GM21526 (cell line): ENCODE data around the gene NEDD8.

ENCODE experiments used
- ATAC-seq: cut with Tn5 transposase; IDR thresholded peaks from one replicate; pipeline ENCODE4 v1.9.1; 2021; ENCODE audit warnings: moderate library complexity; ENCODE audit not compliant: unreplicated experiment, low FRiP score

NEDD8 gene

DNA sequence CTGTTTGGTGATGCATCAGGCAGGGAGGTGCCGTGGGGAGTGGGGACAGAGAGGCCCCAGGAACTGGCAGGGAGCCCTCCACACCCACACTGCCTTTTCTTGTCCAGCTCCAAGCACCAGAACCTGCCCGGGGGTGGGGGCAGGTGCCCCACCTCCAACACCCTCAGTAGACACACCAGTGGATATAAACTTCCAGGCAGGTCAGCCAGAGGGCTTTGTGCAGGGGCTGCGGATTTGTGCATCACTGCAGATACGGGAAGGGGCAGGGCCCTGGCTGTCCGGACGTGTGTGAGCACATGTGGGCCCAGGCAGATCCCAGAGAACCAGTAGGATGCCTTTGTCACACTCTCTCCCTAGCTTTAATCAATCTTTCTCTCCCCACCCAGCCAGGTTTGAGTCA is 32.1 kb upstream of the NEDD8 start:
- no peak for ATAC-seq

GRCh38 chr14:24263848-24264247 is 31.7 kb upstream of the NEDD8 start:
- no peak for ATAC-seq

GRCh38 chr14:24262821-24263733 is 30.9 kb upstream of the NEDD8 start, which contains the start of gene TGM1:
TSS of gene TGM1 (minus strand) at chr14:24263177. CDS start at chr14:24262352, 825 bp downstream.
- no peak for ATAC-seq

DNA sequence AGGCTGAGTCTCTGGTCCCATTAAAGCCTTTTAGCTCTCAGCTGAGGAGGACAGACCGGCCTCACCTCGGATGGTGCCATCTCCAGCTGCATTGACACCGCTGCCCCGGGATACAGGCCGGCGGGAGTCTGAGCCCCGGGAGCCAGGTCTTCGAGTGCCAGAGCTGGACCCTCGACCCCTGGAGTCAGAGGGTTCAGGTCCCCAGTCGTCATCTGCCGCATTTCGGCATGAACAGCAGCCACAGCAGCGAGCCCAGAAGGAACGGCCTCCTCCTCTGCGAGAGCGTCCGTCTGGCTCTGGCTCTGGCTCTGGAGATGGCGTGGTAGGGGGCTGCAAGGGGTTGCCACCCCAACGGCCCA is 29.8 kb upstream of the NEDD8 start:
- ATAC-seq: no peak

- no peak for ATAC-seq
Measured at GRCh38 chr14:24261256-24261968, 29.2 kb upstream of the NEDD8 start.

- no peak for ATAC-seq
Measured at GRCh38 chr14:24260780-24261157, 28.6 kb upstream of the NEDD8 start.

DNA sequence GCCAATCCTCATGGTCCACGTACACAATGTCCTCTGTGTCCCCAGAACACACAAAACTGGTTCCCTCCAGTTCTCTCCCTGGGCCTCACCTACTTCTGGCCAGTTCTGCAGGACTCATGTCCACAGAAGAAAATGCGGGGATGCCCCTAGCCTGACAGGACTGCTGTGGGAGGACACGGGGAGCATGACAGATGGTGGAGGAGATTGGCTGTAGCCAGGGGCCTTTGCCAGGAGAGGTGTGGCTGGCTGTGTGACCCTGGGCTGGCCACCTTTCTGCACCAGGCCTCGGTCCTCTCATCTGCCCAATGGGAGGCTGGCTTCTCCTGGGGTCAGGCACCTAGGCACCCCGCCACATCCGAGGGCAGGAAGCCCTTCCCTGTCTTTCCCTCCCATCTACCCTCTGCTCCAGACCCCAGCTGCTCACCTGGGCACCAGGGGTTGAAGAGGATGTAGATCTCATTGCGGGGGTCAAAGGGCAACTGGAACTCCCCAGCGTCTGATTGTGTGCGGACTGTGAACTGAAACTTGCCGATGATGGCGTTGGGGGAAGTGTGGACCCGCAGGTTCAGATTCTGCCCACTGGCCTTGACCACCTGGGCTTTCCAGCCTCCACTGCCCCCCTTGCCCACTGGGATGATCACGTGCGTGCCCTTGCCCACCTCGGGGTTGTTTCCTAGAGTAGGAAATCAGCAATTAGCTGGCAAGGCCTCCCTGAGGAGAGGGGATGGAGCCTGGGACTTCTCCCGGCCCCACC is 28.0 kb upstream of the NEDD8 start:
- no peak for ATAC-seq

- ATAC-seq: no peak
Measured at GRCh38 chr14:24259282-24260025, 27.3 kb upstream of the NEDD8 start.

- ATAC-seq: no peak
Measured at GRCh38 chr14:24258548-24259265, 26.5 kb upstream of the NEDD8 start.

DNA sequence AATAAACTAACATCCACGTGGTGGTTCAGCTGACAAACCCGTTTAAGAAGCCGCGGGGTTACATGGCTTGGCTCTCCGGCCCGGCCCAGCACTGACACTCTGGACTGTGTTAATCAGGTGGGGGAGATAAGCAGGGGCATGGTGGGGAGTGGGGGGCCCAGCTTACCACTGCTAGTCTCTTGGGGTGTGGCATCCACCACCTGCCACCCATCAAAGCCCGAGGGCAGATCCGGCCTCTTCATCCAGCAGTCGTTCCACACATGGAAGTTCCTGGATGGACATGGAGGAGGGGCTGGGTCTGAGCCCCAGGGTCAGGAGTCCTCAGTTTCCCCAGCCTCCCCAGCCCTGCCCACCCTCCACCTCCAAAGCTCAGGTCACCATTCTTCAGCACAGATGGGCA is 26.0 kb upstream of the NEDD8 start:
- ATAC-seq: no peak

GRCh38 chr14:24256960-24257359 is 24.8 kb upstream of the NEDD8 start:
- ATAC-seq: no peak

- no peak for ATAC-seq
Measured at GRCh38 chr14:24255931-24256711, 24.0 kb upstream of the NEDD8 start.

GRCh38 chr14:24255438-24255837 is 23.3 kb upstream of the NEDD8 start:
- no peak for ATAC-seq

GRCh38 chr14:24254630-24255392 is 22.6 kb upstream of the NEDD8 start:
- no peak for ATAC-seq

GRCh38 chr14:24253936-24254335 is 21.8 kb upstream of the NEDD8 start:
- no peak for ATAC-seq

- ATAC-seq: no peak
Measured at GRCh38 chr14:24252289-24253124, 20.3 kb upstream of the NEDD8 start.

GRCh38 chr14:24251880-24252288 is 19.7 kb upstream of the NEDD8 start:
- ATAC-seq: no peak
